SKM-1 (cell line): Measurements from ENCODE around the gene MCRS1.

Source experiments
- DNase-seq: peaks from one replicate; lab custom pipeline; 2025; ENCODE audit not compliant: unreplicated experiment; lab: John Stamatoyannopoulos, UW

Gene MCRS1

GRCh38 chr12:49583366-49584094 is 15.6 kb upstream of the MCRS1 start:
- no peak for DNase-seq

GRCh38 chr12:49582850-49583249 is 14.9 kb upstream of the MCRS1 start:
- no peak for DNase-seq

- DNase-seq = no peak
These were observed 14.3 kb upstream of the MCRS1 start for GRCh38 chr12:49582201-49582600.

GRCh38 chr12:49580572-49581535 is 12.9 kb upstream of the MCRS1 start:
- DNase-seq = no peak

- no peak for DNase-seq
These were observed 10.7 kb upstream of the MCRS1 start for GRCh38 chr12:49578471-49579112.

GRCh38 chr12:49577589-49578315 is 9.8 kb upstream of the MCRS1 start:
- no peak for DNase-seq

- DNase-seq = no peak
These were observed 660 bp upstream of the MCRS1 start for GRCh38 chr12:49568442-49569162.

- DNase-seq = no peak
These were observed 686 bp downstream of the MCRS1 start for GRCh38 chr12:49567302-49567610.

GRCh38 chr12:49566361-49566760 is 1.6 kb downstream of the MCRS1 start:
- DNase-seq = no peak

GRCh38 chr12:49565406-49566265 is 2.3 kb downstream of the MCRS1 start:
- DNase-seq = no peak

- DNase-seq = no peak
These were observed 3.1 kb downstream of the MCRS1 start for GRCh38 chr12:49564686-49565405.

- no peak for DNase-seq
These were observed 3.8 kb downstream of the MCRS1 start for GRCh38 chr12:49563951-49564685.

- no peak for DNase-seq
These were observed 5.1 kb downstream of the MCRS1 start for GRCh38 chr12:49562831-49563230.

- DNase-seq = no peak
These were observed 5.7 kb downstream of the MCRS1 start for GRCh38 chr12:49562233-49562632.

GRCh38 chr12:49560695-49561094 is 7.2 kb downstream of the MCRS1 start:
- DNase-seq = no peak

- no peak for DNase-seq
These were observed 8.8 kb downstream of the MCRS1 start for GRCh38 chr12:49559011-49559675.

- DNase-seq = no peak
These were observed 9.4 kb downstream of the MCRS1 start for GRCh38 chr12:49558526-49558925.

- DNase-seq = no peak
These were observed 10.1 kb downstream of the MCRS1 start for GRCh38 chr12:49557917-49558215.
